HG03457 (cell line): ENCODE measurements around the gene DCAF16.
"Not testable (repeated sequence)": the region's sequence is repeated elsewhere in the genome, so short reads cannot be mapped to it uniquely, and the experiment has no call there.

Source experiments
- ATAC-seq: cut with Tn5 transposase; IDR thresholded peaks from one replicate; pipeline ENCODE4 v1.9.1; 2021; ENCODE audit warnings: moderate number of reproducible peaks; ENCODE audit not compliant: unreplicated experiment

DCAF16 gene

DNA sequence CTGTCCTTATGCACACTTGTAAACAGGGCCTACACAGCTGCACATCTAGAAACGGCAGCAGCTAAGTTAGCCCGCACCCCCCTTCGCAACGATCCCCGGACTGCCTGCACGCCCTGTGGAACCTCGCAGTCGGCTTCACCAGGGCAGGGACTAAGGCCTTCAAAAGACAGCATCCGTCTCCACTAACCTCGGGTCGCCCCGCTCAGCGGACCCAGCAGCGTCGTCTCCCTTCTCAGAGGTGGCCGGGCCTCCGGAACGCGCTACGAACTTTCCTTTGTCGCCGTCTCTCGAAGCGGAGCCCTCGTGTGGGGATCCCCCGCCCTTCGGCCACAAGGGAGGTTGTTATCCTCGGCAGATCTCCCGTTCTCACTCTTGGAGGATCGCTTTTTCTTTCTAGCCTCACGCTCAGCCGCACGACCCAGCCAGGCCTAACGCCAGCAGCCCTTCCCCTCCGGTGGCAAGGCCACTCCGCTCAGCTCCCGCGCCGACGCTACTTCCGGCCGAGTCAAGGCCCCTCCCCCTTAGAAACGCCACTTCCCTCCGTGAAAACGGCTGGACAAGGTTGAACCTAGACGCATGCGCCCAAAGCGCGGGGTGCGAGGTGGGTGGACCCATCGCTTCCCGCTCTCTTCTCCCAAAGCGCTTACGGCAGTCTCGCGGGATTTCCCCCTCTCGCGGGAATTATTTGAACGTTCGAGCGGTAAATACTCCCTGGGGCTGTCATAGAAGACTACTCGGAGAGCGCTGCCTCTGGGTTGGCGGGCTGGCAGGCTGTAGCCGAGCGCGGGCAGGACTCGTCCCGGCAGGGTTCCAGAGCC, at the start of gene DCAF16, which contains the start of gene NCAPG:
TSS of gene DCAF16 (minus strand) at position 498 of the 818 bp plus-strand sequence. CDS start 6,616 bp downstream, outside the sequence.
TSS of gene NCAPG (plus strand) at position 720 of the 818 bp plus-strand sequence. CDS start 99 bp downstream, outside the sequence.
- peak; percentile 85 for ATAC-seq

DNA sequence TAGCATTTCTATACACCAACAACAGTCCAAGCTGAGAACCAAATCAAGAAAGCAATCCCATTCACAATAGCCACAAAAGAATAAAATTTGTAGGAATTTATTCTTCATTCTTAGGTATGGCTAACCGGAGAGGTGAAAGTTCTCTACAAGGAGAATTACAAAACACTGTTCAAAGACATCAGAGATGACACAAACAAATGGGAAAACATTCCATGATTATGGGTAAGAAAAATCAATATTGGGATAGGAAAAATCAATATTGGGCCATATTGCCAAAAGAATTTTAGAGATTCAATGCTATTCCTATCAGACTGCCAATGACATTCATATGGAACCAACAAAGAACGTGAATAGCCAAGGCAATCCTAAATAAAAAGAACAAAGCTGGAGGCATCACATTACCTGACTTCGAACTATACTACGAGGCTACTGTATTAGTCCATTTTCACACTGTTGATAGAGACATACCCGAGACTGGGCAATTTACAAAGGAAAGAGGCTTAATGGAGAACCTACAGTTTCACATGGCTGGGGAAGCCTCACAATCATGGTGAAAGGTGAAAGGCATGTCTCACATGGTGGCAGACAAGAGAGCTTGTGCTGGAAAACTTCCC, 49.3 kb upstream of the DCAF16 start:
- no peak for ATAC-seq

DNA sequence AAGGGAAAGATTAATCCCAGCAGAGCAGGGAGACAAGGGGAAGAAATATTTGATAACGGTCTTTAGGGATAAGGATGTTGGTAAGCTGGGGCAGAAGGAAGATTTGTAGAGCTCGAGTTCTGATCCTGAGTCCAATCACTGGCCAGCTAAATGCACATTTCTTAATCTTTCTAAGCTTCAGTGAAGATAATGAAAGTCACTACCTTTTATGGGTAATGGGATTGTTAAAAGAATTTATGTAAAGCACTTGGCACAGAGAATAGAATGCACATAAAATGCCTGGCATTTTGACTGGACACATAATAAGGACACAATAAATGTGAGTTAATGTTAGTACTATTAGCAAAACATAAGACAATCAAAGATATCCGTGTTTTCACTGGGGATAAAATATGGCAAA, 43.5 kb upstream of the DCAF16 start:
- no peak for ATAC-seq

DNA sequence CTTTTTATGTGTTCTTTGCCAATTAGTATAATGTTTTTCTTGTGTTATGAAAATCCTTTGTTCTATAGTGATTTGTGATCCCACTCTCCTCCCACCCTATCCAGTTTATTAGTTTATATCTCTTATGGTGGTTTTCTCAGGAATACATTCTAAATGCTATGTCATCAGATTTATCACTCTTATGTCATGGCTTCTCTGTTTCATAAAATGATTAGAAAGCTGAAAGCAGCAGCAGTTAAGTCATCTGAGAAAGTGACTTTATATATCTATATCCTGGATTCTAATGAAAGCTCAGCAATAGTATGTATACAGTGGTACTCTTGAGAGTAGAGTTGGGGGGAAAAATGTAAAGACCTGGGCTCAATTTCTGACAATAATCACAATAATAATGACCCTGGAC, 41.4 kb upstream of the DCAF16 start:
- ATAC-seq: no peak

DNA sequence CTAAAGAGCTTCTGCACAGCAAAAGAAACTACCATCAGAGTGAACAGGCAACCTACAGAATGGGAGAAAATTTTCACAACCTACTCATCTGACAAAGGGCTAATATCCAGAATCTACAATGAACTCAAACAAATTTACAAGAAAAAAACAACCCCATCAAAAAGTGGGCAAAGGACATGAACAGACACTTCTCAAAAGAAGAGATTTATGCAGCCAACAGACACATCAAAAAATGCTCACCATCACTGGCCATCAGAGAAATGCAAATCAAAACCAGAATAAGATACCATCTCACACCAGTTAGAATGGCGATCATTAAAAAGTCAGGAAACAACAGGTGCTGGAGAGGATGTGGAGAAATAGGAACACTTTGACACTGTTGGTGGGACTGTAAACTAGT, 39.7 kb upstream of the DCAF16 start:
- not testable (repeated sequence) for ATAC-seq

DNA sequence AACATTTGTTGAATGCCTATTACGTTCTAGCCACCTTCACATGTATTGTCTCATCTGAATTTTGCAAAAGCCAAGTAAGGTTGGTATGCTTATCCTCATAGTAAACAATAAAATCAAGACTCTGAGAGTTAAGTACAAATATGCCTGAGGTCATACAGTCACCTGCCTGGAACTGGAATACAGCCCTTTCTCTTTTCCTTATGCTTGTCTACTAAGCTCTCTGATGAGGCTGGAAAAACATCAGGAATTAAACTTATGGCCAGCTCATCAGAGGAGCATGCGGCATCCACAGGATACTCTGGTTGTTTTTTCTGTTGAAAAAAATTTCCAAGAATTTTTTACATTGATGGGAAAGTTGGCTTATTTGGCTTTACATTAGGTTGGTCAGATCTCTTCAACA, 35.7 kb upstream of the DCAF16 start:
- ATAC-seq: no peak

DNA sequence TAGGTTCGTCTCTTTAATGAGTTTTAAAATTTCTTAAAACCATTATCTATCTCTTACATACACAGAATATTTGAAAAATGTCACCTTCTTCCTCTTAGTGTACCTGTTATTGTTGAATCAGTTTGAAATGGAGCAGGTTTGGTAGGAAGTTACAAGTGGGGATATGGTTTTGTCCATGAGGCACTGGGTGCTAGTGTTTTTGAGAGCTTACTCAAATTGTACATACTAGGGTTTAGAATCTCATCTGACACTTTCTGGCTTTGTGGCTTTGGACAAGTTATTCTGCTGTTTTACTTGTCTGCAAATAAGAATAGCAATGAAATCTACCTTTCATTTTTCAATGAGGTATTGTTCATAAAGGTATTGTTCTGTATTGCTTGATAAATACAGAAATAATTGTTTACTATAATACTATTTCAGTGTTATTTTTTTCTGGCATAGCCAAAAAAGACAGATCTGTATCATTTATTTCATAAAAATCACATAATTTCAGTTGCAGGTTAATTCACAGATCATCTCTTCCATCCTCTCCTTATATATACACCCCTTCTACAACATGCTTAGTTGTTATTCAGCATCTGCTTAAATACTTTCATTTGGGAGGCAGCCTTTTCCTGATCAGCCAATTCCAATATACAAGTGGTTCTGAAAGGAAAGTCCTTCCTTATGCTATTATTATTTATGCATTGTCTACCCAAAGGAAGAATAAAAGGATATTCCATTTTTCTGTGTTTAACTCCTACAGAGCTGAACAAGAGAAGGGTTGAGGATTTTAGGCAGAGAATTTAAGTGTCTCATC, 13.5 kb upstream of the DCAF16 start:
- ATAC-seq: no peak

DNA sequence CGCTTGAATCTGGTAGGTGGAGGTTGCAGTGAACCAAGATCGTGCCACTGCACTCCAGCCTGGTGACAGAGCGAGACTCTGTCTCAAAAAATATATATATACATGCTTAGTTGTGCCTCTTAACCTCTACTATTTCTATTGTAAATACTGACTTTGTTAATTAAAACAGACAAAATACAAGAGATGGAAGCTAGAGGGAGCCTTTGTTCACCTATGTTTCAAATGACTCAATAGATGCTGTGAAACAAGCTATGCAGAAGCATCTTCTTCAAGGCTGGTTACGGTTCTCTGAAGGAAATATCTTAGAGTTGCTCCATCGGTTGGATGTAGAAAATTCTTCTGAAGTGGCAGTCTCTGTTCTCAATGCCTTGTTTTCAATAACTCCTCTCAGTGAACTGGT, 6.5 kb upstream of the DCAF16 start:
- ATAC-seq: peak; percentile 57

DNA sequence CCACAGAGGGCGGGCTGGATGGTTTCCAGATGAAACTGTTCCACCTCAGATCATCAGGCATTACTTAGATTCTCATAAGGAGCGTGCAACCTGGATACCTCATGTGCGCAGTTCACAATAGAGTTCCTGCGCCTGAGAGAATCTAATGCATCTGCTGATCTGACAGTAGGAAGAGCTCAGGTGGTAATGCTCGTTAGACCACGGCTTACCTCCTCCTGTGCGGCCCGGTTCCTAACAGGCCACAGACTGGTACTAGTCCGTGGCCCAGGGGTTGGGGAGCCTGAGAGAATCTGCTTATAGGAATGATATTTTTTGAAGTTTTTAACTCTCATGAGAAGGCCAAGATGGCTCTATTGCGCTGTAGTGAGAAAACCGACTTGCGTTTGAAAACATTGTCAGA, 5.6 kb upstream of the DCAF16 start:
- ATAC-seq: no peak

DNA sequence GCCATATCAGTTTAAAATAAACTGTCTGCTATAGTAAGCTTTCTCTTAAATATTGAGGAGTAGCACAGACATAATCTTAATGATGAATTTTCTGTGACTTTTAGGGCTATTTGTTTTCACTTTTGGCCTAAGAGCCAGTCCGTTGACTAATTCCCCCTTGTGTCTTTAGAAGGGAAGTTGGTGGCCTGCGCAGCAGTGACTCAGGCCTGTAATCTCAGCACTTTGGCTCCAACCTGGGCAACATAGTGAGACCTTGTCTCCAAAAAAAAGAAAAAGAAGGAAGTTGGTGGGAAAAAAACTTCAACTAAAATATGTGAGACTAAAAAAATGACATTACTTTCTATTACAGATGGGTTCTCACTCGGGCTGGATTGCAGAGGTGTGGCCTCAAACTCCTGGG, 3.6 kb upstream of the DCAF16 start:
- ATAC-seq: no peak

DNA sequence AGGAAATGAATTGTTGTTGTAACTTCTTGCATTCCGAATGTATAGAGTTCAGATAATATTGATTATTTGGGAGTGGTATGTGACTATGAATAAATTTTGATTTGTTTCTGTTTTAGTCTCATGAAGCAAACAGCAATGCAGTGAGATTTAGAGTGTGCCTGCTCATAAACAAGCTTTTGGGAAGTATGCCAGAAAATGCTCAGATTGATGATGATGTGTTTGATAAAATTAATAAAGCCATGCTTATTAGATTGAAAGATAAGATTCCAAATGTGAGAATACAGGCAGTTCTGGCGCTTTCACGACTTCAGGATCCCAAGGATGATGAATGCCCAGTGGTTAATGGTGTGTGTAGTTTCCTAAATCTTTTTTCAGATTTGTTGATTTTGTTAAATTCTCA, 2.2 kb upstream of the DCAF16 start:
- no peak for ATAC-seq

DNA sequence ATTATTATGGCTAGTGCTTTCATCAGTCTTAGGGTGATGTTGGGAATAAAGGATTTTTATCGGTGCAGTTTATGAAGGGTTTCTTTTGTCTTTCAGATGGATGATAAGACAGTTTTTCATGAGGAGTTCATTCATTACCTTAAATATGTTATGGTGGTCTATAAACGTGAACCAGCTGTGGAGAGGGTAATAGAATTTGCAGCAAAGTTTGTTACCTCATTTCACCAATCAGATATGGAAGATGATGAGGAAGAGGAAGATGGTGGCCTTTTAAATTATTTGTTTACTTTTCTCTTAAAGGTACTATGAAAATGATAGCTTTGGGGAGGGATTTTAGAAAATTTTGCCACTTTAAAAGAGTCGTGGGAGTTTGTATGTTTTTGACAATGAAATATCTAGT, 1.6 kb upstream of the DCAF16 start:
- no peak for ATAC-seq

DNA sequence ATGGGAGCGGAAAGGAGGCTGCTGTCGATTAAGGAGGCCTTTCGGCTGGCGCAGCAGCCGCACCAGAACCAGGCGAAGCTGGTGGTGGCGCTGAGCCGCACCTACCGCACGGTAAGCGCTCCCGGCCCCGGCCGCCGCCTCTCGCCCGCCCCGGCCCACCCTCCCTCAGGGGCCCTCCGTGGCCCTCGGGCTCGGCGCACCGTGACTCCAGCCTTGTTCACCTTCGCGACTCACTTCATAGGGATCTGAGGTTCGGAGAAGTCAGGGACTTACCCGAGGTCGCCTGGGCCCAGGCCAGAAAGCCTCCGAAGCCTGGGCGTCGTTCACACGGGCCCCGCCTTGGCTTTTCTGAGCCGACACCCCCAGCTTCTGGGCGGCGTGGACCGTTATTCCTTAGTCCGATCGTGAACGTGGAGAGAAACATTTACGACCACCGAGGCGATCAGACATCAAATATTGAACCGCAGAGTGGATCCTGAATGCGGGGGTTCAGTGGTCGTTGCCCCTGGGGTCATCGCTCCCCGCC, 584 bp upstream of the DCAF16 start:
- ATAC-seq: peak; percentile 18

DNA sequence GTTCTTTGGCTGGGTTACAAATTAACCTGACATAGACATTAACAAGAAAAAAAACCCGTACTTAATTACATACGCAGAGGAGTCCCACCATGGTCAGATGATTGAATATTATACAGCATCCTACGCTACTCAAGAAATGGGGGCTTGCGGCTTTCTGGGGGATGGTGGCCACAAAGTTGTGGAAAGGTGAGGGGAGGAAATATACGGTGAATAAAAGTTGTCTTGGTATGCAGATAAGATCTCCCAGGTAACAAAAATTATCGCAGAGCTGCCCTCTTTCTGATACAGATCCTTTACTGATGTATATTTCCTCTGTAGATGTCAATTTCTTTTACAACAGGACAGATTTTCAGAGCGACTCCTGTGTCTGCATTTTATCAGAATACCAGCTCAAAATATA, 890 bp downstream of the DCAF16 start:
- no peak for ATAC-seq

DNA sequence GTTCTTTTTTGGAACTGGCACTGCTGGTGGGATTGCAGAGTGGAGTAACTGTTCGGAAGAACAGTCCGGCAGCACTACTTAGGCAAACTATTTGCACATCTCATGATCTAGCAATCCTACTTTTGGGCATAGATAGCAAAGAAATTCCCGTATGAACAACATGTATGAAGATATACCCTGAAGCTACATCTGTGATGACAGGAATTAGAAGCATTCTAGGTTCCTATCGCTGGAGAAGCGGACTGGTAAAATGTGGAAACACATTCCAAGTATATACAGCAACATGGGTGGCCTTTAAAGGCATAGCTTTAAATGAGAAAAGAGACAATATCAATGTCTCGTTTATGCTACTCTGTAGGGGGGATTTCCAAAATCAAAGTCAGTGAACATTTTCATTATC, 3.1 kb downstream of the DCAF16 start:
- no peak for ATAC-seq

DNA sequence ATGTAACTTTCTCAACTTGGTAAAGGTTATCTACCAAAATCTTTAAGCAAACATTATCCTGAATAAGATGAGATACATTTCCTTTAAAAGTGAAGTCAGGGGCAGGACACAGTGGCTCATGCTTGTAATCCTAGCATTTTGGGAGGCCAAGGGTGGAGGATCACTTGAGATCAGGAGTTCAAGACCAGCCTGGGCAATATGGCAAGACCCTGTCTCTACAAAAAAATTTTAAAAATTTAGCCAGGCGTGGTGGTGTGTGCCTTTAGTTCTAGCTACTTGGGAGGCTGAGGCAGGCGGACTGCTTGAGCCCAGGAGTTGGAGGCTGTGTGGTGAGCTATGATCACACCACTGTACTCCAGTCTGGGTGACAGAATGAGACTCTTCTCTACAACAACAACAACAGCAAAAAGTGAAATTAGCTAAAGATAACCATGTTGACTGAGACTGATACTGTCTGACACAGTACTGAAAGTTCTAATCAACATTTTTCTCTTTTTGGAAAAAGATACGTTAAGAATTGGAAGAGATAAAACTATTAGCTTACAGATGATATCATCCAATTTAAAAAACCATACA, 4.9 kb downstream of the DCAF16 start:
- ATAC-seq: no peak

DNA sequence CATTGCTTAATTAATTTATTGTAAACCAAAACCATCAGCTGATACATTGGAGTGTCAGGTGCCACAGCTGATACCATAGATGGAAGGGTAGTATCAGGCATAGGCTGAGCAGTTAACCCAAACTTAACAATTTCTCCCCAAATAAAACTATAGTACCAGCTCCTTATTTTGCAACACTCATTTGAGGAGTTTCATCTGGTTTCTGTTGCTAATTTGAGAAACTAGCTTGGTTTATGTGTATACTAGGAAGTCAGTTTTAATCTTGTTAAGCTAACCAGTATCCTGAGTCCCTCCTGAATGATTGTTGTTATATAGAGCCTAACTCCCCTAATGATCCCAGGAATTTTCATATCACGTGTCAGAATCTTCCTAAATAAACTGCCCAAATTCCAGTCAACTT, 12.7 kb downstream of the DCAF16 start:
- no peak for ATAC-seq

DNA sequence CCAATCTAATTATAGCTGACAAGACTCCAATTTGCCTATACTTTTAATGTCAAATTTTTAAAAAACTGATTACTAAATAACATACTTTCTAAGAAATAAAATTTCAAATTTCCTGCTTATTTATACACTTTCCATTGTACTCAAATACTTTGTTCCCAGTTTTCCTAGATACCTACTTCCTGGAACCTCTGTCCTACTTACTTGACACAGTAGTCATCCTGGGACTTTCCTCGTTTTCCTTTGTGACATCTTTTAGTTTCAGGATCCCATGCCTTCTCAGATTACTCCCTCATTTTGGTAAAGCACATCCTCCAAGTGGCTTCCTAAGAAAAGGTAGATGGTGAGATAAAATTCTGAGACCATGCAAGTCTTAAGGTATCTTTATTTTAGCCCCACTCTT, 15.8 kb downstream of the DCAF16 start:
- no peak for ATAC-seq

DNA sequence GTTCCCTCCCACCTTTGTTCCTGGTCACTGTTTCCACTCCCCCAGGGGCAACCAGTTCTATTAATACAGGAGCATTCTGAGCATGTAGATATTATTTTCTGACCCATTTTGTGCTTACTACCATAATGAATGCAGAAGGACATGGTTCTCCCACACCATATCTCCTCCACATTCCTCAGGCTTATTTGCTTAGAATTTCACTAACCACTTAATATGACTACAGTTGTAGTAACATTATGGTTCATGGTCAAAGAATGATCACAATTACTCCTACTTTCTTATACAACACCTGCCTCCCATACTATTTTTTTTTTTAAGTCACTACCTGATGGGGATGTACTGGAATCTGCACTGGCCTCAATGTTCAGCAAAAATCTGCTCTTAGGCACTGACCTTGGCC, 21.6 kb downstream of the DCAF16 start:
- ATAC-seq: no peak

DNA sequence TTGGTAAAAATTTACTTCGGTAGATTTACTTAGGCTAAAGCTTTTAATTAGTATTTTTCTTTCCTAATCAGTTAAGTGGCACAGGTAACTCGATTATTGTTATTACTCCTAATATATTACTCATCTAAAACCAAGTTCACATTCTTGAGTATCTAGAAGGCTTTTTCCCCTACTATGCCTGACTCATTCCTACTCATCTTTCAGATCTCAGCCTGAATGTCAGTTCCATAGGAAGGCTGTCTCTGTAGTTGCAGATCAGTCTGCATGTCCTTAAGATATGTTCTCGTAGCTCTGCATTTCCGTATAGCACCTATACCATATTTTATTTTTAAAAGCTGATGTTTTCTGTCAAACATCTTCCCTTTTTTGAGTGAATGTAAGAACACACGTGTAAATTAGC, 23.2 kb downstream of the DCAF16 start:
- no peak for ATAC-seq

DNA sequence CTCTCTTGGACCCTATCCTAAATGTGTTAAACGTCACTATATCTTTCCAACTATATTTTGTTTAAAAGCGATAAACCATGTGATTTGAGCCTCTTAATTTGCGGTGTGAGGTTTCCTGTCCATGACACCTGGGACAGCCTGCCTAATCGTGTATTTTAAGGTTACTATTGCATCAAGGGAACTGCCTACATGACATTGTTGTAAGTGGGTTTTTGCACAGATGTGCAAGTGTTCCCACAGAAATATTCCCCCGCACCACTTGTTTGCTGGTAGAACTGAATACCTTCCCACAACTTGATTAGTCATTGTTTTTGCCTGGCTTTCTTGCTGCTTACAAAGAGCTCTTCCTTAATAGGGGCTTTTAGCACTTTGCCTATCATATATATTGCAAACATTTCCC, 24.0 kb downstream of the DCAF16 start:
- no peak for ATAC-seq
